Brain microvascular endothelial cell (primary cell): ENCODE measurements around the gene ASCC1.

ENCODE experiments used
- DNase-seq: peaks from one replicate; pipeline ENCODE4 v3.0.0-alpha.2; 2020
- H3K27ac ChIP-seq: fragments of 250-450 bp; sonication (Bioruptor Pico); 2 replicates; pipeline ENCODE4 v1.5.1; 2020; ENCODE audit warnings: mild to moderate bottlenecking, moderate library complexity
- H3K27me3 ChIP-seq: fragments of 250-450 bp; sonication (Bioruptor Pico); replicated peaks from 2 replicates; pipeline ENCODE4 v1.5.1; 2020; ENCODE audit warnings: mild to moderate bottlenecking
- H3K36me3 ChIP-seq: fragments of 250-450 bp; sonication (Bioruptor Pico); replicated peaks from 2 replicates; pipeline ENCODE4 v1.5.1; 2020; ENCODE audit warnings: mild to moderate bottlenecking
- H3K4me3 ChIP-seq: 2 replicates; pipeline ENCODE4 v1.5.1; 2011; ENCODE audit warnings: low read depth, mild to moderate bottlenecking, control low read depth, low read length, moderate library complexity
- CTCF ChIP-seq: IDR thresholded peaks from 2 replicates; pipeline ENCODE4 v1.5.1; 2011; ENCODE audit warnings: low read depth, mild to moderate bottlenecking, moderate library complexity, low read length, control low read depth, inconsistent platforms; ENCODE audit errors: missing control alignments
- in situ Hi-C: cut with HindIII; loops from 2 replicates; pipeline ENCODE4 v1.10.0; 2017; ENCODE audit warnings: low sequenced_read_pairs, low pct_ligation_motif_present

Gene ASCC1

GRCh38 chr10:72260976-72261783 is 45.1 kb upstream of the ASCC1 start:
- TF ChIP-seq CTCF, result peak; percentile 31
- no peaks in the 10 kb centered on the region for H3K36me3 ChIP-seq
- peak overlapping the region; percentile 57 for H3K4me3 ChIP-seq
- in situ Hi-C loops, result no loop called here
- no peak for DNase-seq
- peak overlapping the region; percentile 75 for H3K27ac ChIP-seq
- no peaks in the 10 kb centered on the region for H3K27me3 ChIP-seq

GRCh38 chr10:72260239-72260975 is 44.3 kb upstream of the ASCC1 start:
- in situ Hi-C loops, result no loop called here
- Histone ChIP-seq H3K36me3 (no peaks in the 10 kb centered on the region), H3K27me3 (no peaks in the 10 kb centered on the region), H3K27ac (peak overlapping the region; percentile 75), H3K4me3 (peak overlapping the region; percentile 57)
- DNase-seq, result peak; percentile 55
- TF ChIP-seq CTCF, result no peak

GRCh38 chr10:72259491-72260238 is 43.6 kb upstream of the ASCC1 start:
- peak; percentile 47 for DNase-seq
- Histone ChIP-seq H3K36me3 (no peaks in the 10 kb centered on the region), H3K27me3 (no peaks in the 10 kb centered on the region), H3K27ac (peak overlapping the region; percentile 75), H3K4me3 (no peak overlapping the region)
- TF ChIP-seq CTCF, result no peak
- in situ Hi-C loops, result no loop called here

- in situ Hi-C loops, result no loop called here
- peak; percentile 18 for TF ChIP-seq CTCF
- DNase-seq, result no peak
- Histone ChIP-seq H3K36me3 (no peaks in the 10 kb centered on the region), H3K4me3 (no peak overlapping the region), H3K27me3 (no peaks in the 10 kb centered on the region), H3K27ac (no peak overlapping the region)
These were observed 42.5 kb upstream of the ASCC1 start for GRCh38 chr10:72258617-72259016.

- Histone ChIP-seq H3K4me3 (no peak overlapping the region), H3K27me3 (no peaks in the 10 kb centered on the region), H3K36me3 (no peaks in the 10 kb centered on the region), H3K27ac (no peak overlapping the region)
- TF ChIP-seq CTCF, result no peak
- DNase-seq, result no peak
- in situ Hi-C loops, result no loop called here
These were observed 41.2 kb upstream of the ASCC1 start for GRCh38 chr10:72257051-72257892.
